MM.1S (cell line): ENCODE data around the gene FEN1.

Experiments used
- EZH2 ChIP-seq: fragments of 300-600 bp; sonication (generic); optimal IDR thresholded peaks from 2 replicates; pipeline ENCODE3; 2017; ENCODE audit warnings: low read depth, mild to moderate bottlenecking, antibody characterized with exemption, low read length, mixed read lengths
- EZH2phosphoT487 ChIP-seq: fragments of 300-600 bp; sonication (generic); IDR thresholded peaks from 2 replicates; pipeline ENCODE4 v1.6.1; 2018; ENCODE audit warnings: antibody characterized with exemption, low read length
- TF ChIP-seq, protein P1 (sequence below): fragments of 300-600 bp; sonication (generic); IDR thresholded peaks from 2 replicates; pipeline ENCODE4 v1.5.1; 2016; ENCODE audit warnings: antibody characterized with exemption, low read length, mixed read lengths

DNA sequence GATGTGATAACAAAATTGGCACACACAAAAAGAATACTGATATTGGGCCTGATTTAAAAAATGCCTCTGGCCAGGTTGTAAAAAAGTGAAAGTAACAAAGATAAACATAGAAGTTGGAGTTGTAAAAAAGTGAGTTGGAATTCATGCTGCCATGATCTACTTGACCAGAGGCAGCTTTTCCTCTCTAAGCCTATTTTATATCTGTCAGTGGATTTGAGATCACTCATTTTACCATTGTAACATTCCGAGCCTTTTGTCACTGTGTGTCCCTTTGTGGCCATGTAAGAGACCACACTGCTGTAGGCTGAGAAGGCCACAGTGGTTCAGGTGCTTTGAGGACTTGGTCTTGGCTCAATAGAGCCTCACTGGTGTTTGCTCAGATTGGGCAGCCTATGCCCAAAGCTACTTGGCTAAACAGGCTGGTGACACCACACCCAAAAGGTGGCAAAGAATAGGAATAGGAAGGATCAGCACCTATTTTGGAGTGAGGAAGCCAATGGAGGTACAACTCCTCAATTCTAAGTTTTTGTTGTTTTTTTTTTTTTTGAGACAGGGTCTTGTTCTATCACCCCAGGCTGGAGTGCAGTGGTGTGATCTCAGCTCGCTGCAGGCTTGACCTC, 7.1 kb downstream of the FEN1 start:
- TF ChIP-seq, protein P1, sequence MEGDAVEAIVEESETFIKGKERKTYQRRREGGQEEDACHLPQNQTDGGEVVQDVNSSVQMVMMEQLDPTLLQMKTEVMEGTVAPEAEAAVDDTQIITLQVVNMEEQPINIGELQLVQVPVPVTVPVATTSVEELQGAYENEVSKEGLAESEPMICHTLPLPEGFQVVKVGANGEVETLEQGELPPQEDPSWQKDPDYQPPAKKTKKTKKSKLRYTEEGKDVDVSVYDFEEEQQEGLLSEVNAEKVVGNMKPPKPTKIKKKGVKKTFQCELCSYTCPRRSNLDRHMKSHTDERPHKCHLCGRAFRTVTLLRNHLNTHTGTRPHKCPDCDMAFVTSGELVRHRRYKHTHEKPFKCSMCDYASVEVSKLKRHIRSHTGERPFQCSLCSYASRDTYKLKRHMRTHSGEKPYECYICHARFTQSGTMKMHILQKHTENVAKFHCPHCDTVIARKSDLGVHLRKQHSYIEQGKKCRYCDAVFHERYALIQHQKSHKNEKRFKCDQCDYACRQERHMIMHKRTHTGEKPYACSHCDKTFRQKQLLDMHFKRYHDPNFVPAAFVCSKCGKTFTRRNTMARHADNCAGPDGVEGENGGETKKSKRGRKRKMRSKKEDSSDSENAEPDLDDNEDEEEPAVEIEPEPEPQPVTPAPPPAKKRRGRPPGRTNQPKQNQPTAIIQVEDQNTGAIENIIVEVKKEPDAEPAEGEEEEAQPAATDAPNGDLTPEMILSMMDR: no peak
- TF ChIP-seq EZH2 (no peak), EZH2phosphoT487 (no peak)
